MG63 (cell line): ENCODE results near the gene OR10H1. TPM values are rescaled to one million over a fixed set of nuclear protein-coding genes. Genes with fewer than 3 reads are reported as not detected.
"Not testable (repeated sequence)": the region's sequence is repeated elsewhere in the genome, so short reads cannot be mapped to it uniquely, and the experiment has no call there.

Experiments used
- DNase-seq: peaks from one replicate; pipeline ENCODE4 v3.0.0-alpha.2; 2020
- H3K27me3 ChIP-seq: fragments of 250-450 bp; sonication (Bioruptor Pico); 2 replicates; pipeline ENCODE4 v1.5.1; 2020; ENCODE audit warnings: mild to moderate bottlenecking, moderate library complexity
- H3K36me3 ChIP-seq: fragments of 250-450 bp; sonication (Bioruptor Pico); 2 replicates; pipeline ENCODE4 v1.5.1; 2020; ENCODE audit warnings: mild to moderate bottlenecking, moderate library complexity
- H3K4me3 ChIP-seq: fragments of 250-450 bp; sonication (Bioruptor Pico); 2 replicates; pipeline ENCODE4 v1.5.1; 2020; ENCODE audit warnings: mild to moderate bottlenecking, moderate library complexity
- H3K9me3 ChIP-seq: fragments of 250-450 bp; sonication (Bioruptor Pico); 2 replicates; pipeline ENCODE4 v1.5.1; 2020; ENCODE audit warnings: mild to moderate bottlenecking, moderate library complexity
- total RNA-seq: library from RNA; depleted of rRNA; stranded (reverse); fragments of >200 nt; shearing (Covaris generic); gene quantifications from 2 replicates; pipeline ENCODE4 v1.2.3, GENCODE V29; 2014; ENCODE audit warnings: low replicate concordance; rRNA removed

The OR10H1 gene
- total RNA-seq, result not detected in 2 replicates

GRCh38 chr19:15815306-15815705, at the start of gene OR10H1:
Gene OR10H1 (minus strand): TSS chr19:15815664. CDS start chr19:15808037, 7,627 bp downstream.
- no peak for DNase-seq
- Histone ChIP-seq H3K9me3 (no peaks in the 10 kb centered on the region), H3K36me3 (no peaks in the 10 kb centered on the region), H3K27me3 (peaks cover 62% of the 10 kb centered on the region), H3K4me3 (no peak within 1 kb of the TSS)

GRCh38 chr19:15864824-15865223, 49.4 kb upstream of the OR10H1 start:
- Histone ChIP-seq H3K9me3 (no peaks in the 10 kb centered on the region), H3K27me3 (peaks cover 22% of the 10 kb centered on the region), H3K36me3 (no peaks in the 10 kb centered on the region), H3K4me3 (no peak overlapping the region)
- no peak for DNase-seq

GRCh38 chr19:15863272-15863671, 47.8 kb upstream of the OR10H1 start:
- peaks cover 22% of the 10 kb centered on the region for H3K27me3 ChIP-seq
- no peak overlapping the region for H3K4me3 ChIP-seq
- no peaks in the 10 kb centered on the region for H3K36me3 ChIP-seq
- peak; percentile 24 for DNase-seq
- H3K9me3 ChIP-seq, result no peaks in the 10 kb centered on the region

GRCh38 chr19:15862444-15862843, 47.0 kb upstream of the OR10H1 start:
- DNase-seq, result no peak
- Histone ChIP-seq H3K27me3 (peaks cover 27% of the 10 kb centered on the region), H3K36me3 (no peaks in the 10 kb centered on the region), H3K9me3 (no peaks in the 10 kb centered on the region), H3K4me3 (no peak overlapping the region)

GRCh38 chr19:15860522-15860921, 45.1 kb upstream of the OR10H1 start:
- H3K9me3 ChIP-seq, result no peaks in the 10 kb centered on the region
- H3K27me3 ChIP-seq, result peaks cover 27% of the 10 kb centered on the region
- no peaks in the 10 kb centered on the region for H3K36me3 ChIP-seq
- no peak overlapping the region for H3K4me3 ChIP-seq
- no peak for DNase-seq

- H3K9me3 ChIP-seq, result no peaks in the 10 kb centered on the region
Observed at GRCh38 chr19:15859187-15859586, 43.7 kb upstream of the OR10H1 start.

GRCh38 chr19:15850385-15850784, 34.9 kb upstream of the OR10H1 start:
- H3K9me3 ChIP-seq, result no peaks in the 10 kb centered on the region
- no peak overlapping the region for H3K4me3 ChIP-seq
- H3K27me3 ChIP-seq, result peaks cover 24% of the 10 kb centered on the region
- no peak for DNase-seq
- H3K36me3 ChIP-seq, result no peaks in the 10 kb centered on the region

More at GRCh38 chr19:15859187-15859586, 43.7 kb upstream of the OR10H1 start:
- no peaks in the 10 kb centered on the region for H3K36me3 ChIP-seq
- H3K4me3 ChIP-seq, result no peak overlapping the region
- DNase-seq, result no peak
- peaks cover 29% of the 10 kb centered on the region for H3K27me3 ChIP-seq

- no peaks in the 10 kb centered on the region for H3K36me3 ChIP-seq
- H3K27me3 ChIP-seq, result peaks cover 38% of the 10 kb centered on the region
- no peak overlapping the region for H3K4me3 ChIP-seq
- DNase-seq, result no peak
- no peaks in the 10 kb centered on the region for H3K9me3 ChIP-seq
Observed at GRCh38 chr19:15846923-15847322, 31.5 kb upstream of the OR10H1 start.

GRCh38 chr19:15843894-15844222, 28.4 kb upstream of the OR10H1 start:
- H3K9me3 ChIP-seq, H3K36me3 ChIP-seq, H3K4me3 ChIP-seq: not testable (repeated sequence)
- DNase-seq, result peak; percentile 25
- H3K27me3 ChIP-seq, result peaks cover 32% of the 10 kb centered on the region

- Histone ChIP-seq H3K36me3 (no peaks in the 10 kb centered on the region), H3K4me3 (no peak overlapping the region), H3K9me3 (no peaks in the 10 kb centered on the region), H3K27me3 (peaks cover 29% of the 10 kb centered on the region)
- no peak for DNase-seq
Observed at GRCh38 chr19:15843203-15843893, 27.9 kb upstream of the OR10H1 start.

- DNase-seq, result no peak
- Histone ChIP-seq H3K27me3 (peaks cover 27% of the 10 kb centered on the region), H3K9me3 (no peaks in the 10 kb centered on the region), H3K4me3 (no peak overlapping the region), H3K36me3 (no peaks in the 10 kb centered on the region)
Observed at GRCh38 chr19:15841875-15842569, 26.6 kb upstream of the OR10H1 start.

- Histone ChIP-seq H3K4me3 (no peak overlapping the region), H3K36me3 (no peaks in the 10 kb centered on the region), H3K9me3 (no peaks in the 10 kb centered on the region), H3K27me3 (peaks cover 20% of the 10 kb centered on the region)
- DNase-seq, result no peak
Observed at GRCh38 chr19:15840833-15841232, 25.4 kb upstream of the OR10H1 start.

- not testable (repeated sequence) for H3K36me3 ChIP-seq, H3K9me3 ChIP-seq, H3K4me3 ChIP-seq, DNase-seq
- H3K27me3 ChIP-seq, result peaks cover 16% of the 10 kb centered on the region
Observed at GRCh38 chr19:15839888-15840287, 24.4 kb upstream of the OR10H1 start.

GRCh38 chr19:15838351-15838750, 22.9 kb upstream of the OR10H1 start:
- Histone ChIP-seq H3K9me3 (no peaks in the 10 kb centered on the region), H3K27me3 (peaks cover 6% of the 10 kb centered on the region), H3K4me3 (no peak overlapping the region), H3K36me3 (no peaks in the 10 kb centered on the region)
- DNase-seq, result no peak

GRCh38 chr19:15837221-15837731, 21.8 kb upstream of the OR10H1 start:
- H3K27me3 ChIP-seq, result peaks cover 4% of the 10 kb centered on the region; the same call in 1 of the 2 replicates
- DNase-seq, result no peak
- peak overlapping the region; percentile 78 for H3K4me3 ChIP-seq

GRCh38 chr19:15836330-15837220, 21.1 kb upstream of the OR10H1 start:
- H3K9me3 ChIP-seq, result no peaks in the 10 kb centered on the region
- peak overlapping the region; percentile 78 for H3K4me3 ChIP-seq

More at GRCh38 chr19:15837221-15837731, 21.8 kb upstream of the OR10H1 start:
- H3K9me3 ChIP-seq, result no peaks in the 10 kb centered on the region
- H3K36me3 ChIP-seq, result no peaks in the 10 kb centered on the region

More at GRCh38 chr19:15836330-15837220, 21.1 kb upstream of the OR10H1 start:
- H3K27me3 ChIP-seq, result peaks cover 7% of the 10 kb centered on the region; the same call in 1 of the 2 replicates
- DNase-seq, result peak; percentile 99
- no peaks in the 10 kb centered on the region for H3K36me3 ChIP-seq
